T-cell (primary cell): ENCODE measurements around the gene SNRPE. TPM values are rescaled to one million over a fixed set of nuclear protein-coding genes. Genes with fewer than 3 reads are reported as not detected.

Experiments used
- ATAC-seq, 4 experiments: fragments of 200-7000 bp in 3 of 4; fragments of 150-1000 bp in 1 of 4; cut with Tn5 transposase; replicated peaks in 1 of 4; 1 replicate in 3 of 4; 2 replicates in 1 of 4; pipeline ENCODE4 v1.10.0; 2021; ENCODE audit warnings: moderate library complexity in 3 of 4, mild to moderate bottlenecking in 2 of 4, moderate number of reproducible peaks in 1 of 4
- CTCF ChIA-PET, 2 donors: fragments of 300-600 bp; sonication (Branson Sonifier 250); formaldehyde crosslinking; loops; one replicate each; lab custom pipeline; 2022; ENCODE audit warnings: antibody characterized with exemption in 2 of 2; lab: Charles Lee
- POLR2A ChIA-PET, 2 donors: fragments of 300-600 bp; sonication (Branson Sonifier 250); formaldehyde crosslinking; loops; one replicate each; lab custom pipeline; 2022; ENCODE audit warnings: antibody characterized with exemption in 2 of 2; lab: Charles Lee
- DNase-seq, 35 experiments: peaks; one replicate each; pipeline versions ENCODE4 v3.0.0 to v3.0.0-alpha.2; 2013 to 2023
- H3K27ac ChIP-seq: one replicate; pipeline ENCODE4 v1.5.1; 2013; ENCODE audit warnings: low read length
- H3K27me3 ChIP-seq, 2 experiments: replicated peaks in 1 of 2; 1 replicate in 1 of 2; 2 replicates in 1 of 2; pipeline versions ENCODE4 v1.6.1 to v1.7.0; 2013; ENCODE audit warnings: low read length in 1 of 2, mixed read lengths in 1 of 2; ENCODE audit not compliant: control insufficient read depth in 2 of 2, insufficient read depth in 2 of 2; ENCODE audit errors: extremely low read depth in 1 of 2
- H3K36me3 ChIP-seq, 2 donors: 1 replicate in 1 of 2; 2 replicates in 1 of 2; pipeline versions ENCODE4 v1.6.1 to v1.7.0; 2013; ENCODE audit warnings: low read length in 1 of 2; ENCODE audit not compliant: control insufficient read depth in 2 of 2, insufficient read depth in 1 of 2; ENCODE audit errors: extremely low read depth in 1 of 2
- H3K4me1 ChIP-seq, 2 experiments: 1 replicate in 1 of 2; 2 replicates in 1 of 2; pipeline versions ENCODE4 v1.6.1 to v1.7.0; 2013; ENCODE audit warnings: low read length in 2 of 2, mixed read lengths in 1 of 2; ENCODE audit not compliant: insufficient read depth in 2 of 2, control insufficient read depth in 1 of 2; ENCODE audit errors: extremely low read depth in 1 of 2
- H3K4me3 ChIP-seq, 2 donors: 1 replicate in 1 of 2; 2 replicates in 1 of 2; pipeline versions ENCODE4 v1.5.1 to v1.7.0; 2013; ENCODE audit warnings: mild to moderate bottlenecking in 2 of 2, low read length in 1 of 2, moderate library complexity in 1 of 2; ENCODE audit not compliant: control insufficient read depth in 1 of 2; ENCODE audit errors: extremely low read depth in 1 of 2
- H3K9me3 ChIP-seq: 2 replicates; pipeline ENCODE4 v1.7.0; 2013
- H3K27ac Mint-ChIP-seq, 2 donors: one replicate each; pipeline ENCODE4 v1.8.0; 2020 to 2021; ENCODE audit warnings: mild to moderate bottlenecking in 2 of 2, mixed read lengths in 2 of 2
- H3K27me3 Mint-ChIP-seq, 2 donors: one replicate each; pipeline ENCODE4 v1.8.0; 2021 to 2022; ENCODE audit warnings: mixed read lengths in 2 of 2
- H3K36me3 Mint-ChIP-seq: one replicate; pipeline ENCODE4 v1.8.0; 2021; ENCODE audit warnings: mixed read lengths
- H3K4me1 Mint-ChIP-seq, 3 donors: one replicate each; pipeline ENCODE4 v1.8.0; 2020 to 2022; ENCODE audit warnings: mixed read lengths in 3 of 3, mild to moderate bottlenecking in 1 of 3
- H3K4me3 Mint-ChIP-seq, 3 donors: one replicate each; pipeline ENCODE4 v1.8.0; 2020 to 2022; ENCODE audit warnings: mild to moderate bottlenecking in 3 of 3, mixed read lengths in 3 of 3, moderate library complexity in 3 of 3
- H3K9me3 Mint-ChIP-seq, 3 donors: one replicate each; pipeline ENCODE4 v1.8.0; 2020 to 2022; ENCODE audit warnings: mixed read lengths in 3 of 3
- WGBS: methylation state at CpG from one replicate; pipeline ENCODE4 v1.1.5; 2013; ENCODE audit warnings: missing lambda C conversion rate; ENCODE audit not compliant: insufficient coverage; 5-methylcytosine and 5-hydroxymethylcytosine counted together
- total RNA-seq, 35 experiments: library from RNA in 6 of 35; stranded (reverse) in 6 of 35; fragments of 120-200 nt in 1 of 35; gene quantifications; one replicate each; pipeline versions ENCODE4 v1.2.1 to v1.2.4 and lab custom pipeline; 2013 to 2026

Gene SNRPE
- total RNA-seq, 5 donors from 2014 or later (not counting 1 experiment from before 2014, with no cell fraction given), result 50.6 to 80.9 (median 72.0) TPM

DNA sequence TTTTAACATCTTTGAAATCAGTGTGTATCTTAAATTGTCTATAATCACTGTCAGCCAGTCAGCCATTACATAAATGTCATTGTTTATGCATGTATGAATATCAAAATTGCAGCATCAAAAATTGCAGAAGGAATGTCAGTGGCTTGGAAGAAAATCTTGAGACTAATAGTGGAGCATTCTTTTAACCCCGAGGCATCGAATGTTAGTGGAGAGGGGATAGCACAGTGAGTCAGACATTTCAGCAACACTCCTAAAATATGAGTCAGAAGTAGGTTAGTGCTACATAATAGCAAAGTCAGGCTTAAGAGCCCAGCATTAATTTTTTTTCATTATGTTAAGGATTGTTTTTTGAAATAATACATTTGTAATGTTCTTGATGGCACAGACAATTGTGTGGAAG, 45.5 kb downstream of the SNRPE start:
- ChIA-PET POLR2A (interaction anchor here in 1 of 2 donors (0.6 kb wide), 1 partner anchor 12 kb away, joined by 6 read pairs; no protein-coding TSS in a partner anchor), CTCF (no interaction called here)
- Histone ChIP-seq H3K27ac (no peak overlapping the region), H3K9me3 (no peaks in the 10 kb centered on the region), H3K4me3 (no peak overlapping the region), H3K4me1 (no peaks in the 10 kb centered on the region), H3K27me3 (peaks cover 0 to 2% of the 10 kb centered on the region in 2 experiments), H3K36me3 (no peaks in the 10 kb centered on the region)
- no peaks in the 10 kb centered on the region for H3K36me3 Mint-ChIP-seq
- DNase-seq (no peak), ATAC-seq (no peak)
- no CpG with 5 or more reads among the region's 2 CpGs for WGBS
- H3K27me3 Mint-ChIP-seq, result peaks cover 9 to 10% of the 10 kb centered on the region in 2 donors
- H3K27ac Mint-ChIP-seq, result no peak overlapping the region
- H3K4me3 Mint-ChIP-seq, result no peak overlapping the region
- no peaks in the 10 kb centered on the region for H3K4me1 Mint-ChIP-seq
- no peaks in the 10 kb centered on the region for H3K9me3 Mint-ChIP-seq

DNA sequence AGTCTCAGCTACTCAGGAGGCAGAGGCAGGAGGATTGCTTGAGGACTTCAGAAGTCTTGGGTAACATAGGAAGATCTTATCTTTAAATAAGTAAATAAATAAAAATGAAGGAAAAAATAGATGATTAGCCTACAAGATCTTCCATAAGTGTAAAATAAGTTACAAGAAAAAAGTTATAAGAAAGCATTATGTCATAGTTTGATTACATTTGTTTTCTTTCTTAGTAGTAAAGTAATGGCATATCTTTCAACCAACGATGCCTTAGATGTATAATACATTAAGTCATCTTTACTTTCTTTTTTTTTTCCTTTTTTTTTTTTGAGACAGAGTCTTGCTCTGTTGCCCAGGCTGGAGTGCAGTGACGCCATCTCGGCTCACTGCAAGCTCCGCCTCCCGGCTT, 46.5 kb downstream of the SNRPE start:
- Mint-ChIP-seq H3K27ac (no peak overlapping the region), H3K27me3 (peaks cover 3 to 7% of the 10 kb centered on the region in 2 donors), H3K36me3 (no peaks in the 10 kb centered on the region), H3K4me3 (no peak overlapping the region), H3K4me1 (no peaks in the 10 kb centered on the region), H3K9me3 (no peaks in the 10 kb centered on the region)
- H3K27me3 ChIP-seq, result peaks cover 0 to 2% of the 10 kb centered on the region in 2 experiments
- H3K36me3 ChIP-seq, result no peaks in the 10 kb centered on the region
- H3K4me1 ChIP-seq, result no peaks in the 10 kb centered on the region
- ATAC-seq (no peak), DNase-seq (no peak)
- H3K9me3 ChIP-seq, result peaks cover 1% of the 10 kb centered on the region
- POLR2A ChIA-PET, result interaction anchor here in 1 of 2 donors (0.6 kb wide), 2 partner anchors 13 to 65 kb away, joined by 3 to 6 read pairs; no protein-coding TSS in a partner anchor
- no peak overlapping the region for H3K4me3 ChIP-seq
- CTCF ChIA-PET, result no interaction called here
- WGBS, result no CpG with 5 or more reads among the region's 5 CpGs
- H3K27ac ChIP-seq, result no peak overlapping the region

DNA sequence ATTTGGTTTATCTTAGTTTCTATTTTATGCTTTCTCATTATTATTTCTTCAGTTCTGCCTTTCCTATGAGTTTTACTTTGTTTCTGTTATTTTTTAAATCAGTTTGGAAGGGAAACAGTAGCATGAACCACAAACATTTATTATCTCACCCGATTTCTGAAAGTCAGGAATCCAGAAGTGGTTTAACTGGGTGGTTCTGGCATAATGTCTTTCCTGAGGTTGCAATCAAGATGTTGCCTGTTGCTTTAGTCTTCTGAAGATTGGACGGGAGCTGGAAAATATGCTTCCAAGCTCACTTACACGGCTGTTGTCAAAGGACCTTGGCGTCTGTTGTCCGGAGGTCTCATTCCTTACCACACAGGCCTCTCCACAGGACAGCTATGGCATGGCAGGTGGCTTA, 50.4 kb downstream of the SNRPE start:
- DNase-seq, result no peak
- no peak overlapping the region for H3K4me3 Mint-ChIP-seq
- CTCF ChIA-PET, result no interaction called here

DNA sequence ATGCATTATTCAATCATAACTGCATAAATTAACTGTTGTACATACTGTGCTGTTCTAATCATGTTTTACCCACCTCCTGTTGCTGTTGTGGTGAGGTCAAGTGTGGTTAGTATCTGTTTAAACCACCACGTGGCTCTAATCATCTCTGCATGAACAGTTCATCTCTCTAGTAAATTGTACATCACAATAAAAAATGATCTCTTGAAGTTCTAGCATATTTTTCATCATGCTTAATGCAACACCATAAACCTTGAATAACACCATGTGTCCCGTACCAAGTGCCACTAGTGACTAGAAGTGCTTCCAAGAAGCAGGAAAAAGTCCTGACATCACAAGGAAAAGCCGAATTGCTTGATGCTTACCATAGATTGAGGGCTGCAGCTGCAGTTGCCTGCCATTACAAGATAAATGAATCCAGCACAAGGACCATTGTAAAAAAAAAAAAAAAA, 51.7 kb downstream of the SNRPE start:
- Mint-ChIP-seq H3K9me3 (no peaks in the 10 kb centered on the region), H3K36me3 (no peaks in the 10 kb centered on the region), H3K4me3 (no peak overlapping the region), H3K27me3 (peaks cover 4 to 9% of the 10 kb centered on the region in 2 donors), H3K4me1 (no peaks in the 10 kb centered on the region), H3K27ac (no peak overlapping the region)
- peaks cover 0 to 3% of the 10 kb centered on the region in 2 experiments for H3K27me3 ChIP-seq
- no peak overlapping the region for H3K27ac ChIP-seq
- H3K4me3 ChIP-seq, result no peak overlapping the region
- ChIA-PET CTCF (interaction anchor here in 1 of 2 donors (0.7 kb wide), 2 partner anchors 29 to 275 kb away, joined by 3 to 5 read pairs; no protein-coding TSS in a partner anchor), POLR2A (no interaction called here)
- no peak for DNase-seq
- ATAC-seq, result no peak
- no peaks in the 10 kb centered on the region for H3K4me1 ChIP-seq
- H3K9me3 ChIP-seq, result peaks cover 2% of the 10 kb centered on the region
- WGBS, result no CpG with 5 or more reads among the region's 3 CpGs
- no peaks in the 10 kb centered on the region for H3K36me3 ChIP-seq

More for the DNA sequence above, 50.4 kb downstream of the SNRPE start:
- Mint-ChIP-seq H3K27ac (no peak overlapping the region), H3K27me3 (peaks cover 4 to 9% of the 10 kb centered on the region in 2 donors), H3K36me3 (no peaks in the 10 kb centered on the region), H3K4me1 (no peaks in the 10 kb centered on the region), H3K9me3 (no peaks in the 10 kb centered on the region)
- POLR2A ChIA-PET, result no interaction called here
- Histone ChIP-seq H3K9me3 (peaks cover 2% of the 10 kb centered on the region), H3K4me1 (no peaks in the 10 kb centered on the region), H3K4me3 (no peak overlapping the region), H3K27me3 (no peaks in the 10 kb centered on the region), H3K27ac (no peak overlapping the region), H3K36me3 (no peaks in the 10 kb centered on the region)
- no CpG with 5 or more reads among the region's 5 CpGs for WGBS
- ATAC-seq, result no peak

DNA sequence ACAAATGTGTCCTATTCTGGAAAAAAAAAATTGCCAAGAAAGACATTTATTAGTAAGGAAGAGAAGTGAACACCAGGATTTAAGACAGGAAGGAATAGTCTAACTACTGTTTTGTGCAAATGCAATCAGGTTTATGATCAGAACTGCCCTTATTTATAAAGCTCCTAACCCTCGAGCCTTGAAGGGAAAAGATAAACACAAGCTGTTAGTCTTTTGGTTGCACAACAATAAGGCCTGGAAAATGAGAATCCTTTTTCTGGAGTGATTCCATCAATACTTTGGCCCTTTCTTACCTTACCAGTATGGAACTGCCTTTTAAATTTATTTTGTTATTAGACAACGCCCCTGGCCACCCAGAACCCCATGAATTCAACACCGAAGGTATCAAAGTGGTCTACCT, 52.9 kb downstream of the SNRPE start:
- Histone ChIP-seq H3K27ac (no peak overlapping the region), H3K27me3 (peaks cover 0 to 3% of the 10 kb centered on the region in 2 experiments), H3K36me3 (no peaks in the 10 kb centered on the region), H3K4me3 (no peak overlapping the region), H3K9me3 (peaks cover 2% of the 10 kb centered on the region), H3K4me1 (no peaks in the 10 kb centered on the region)
- H3K36me3 Mint-ChIP-seq, result no peaks in the 10 kb centered on the region
- no CpG with 5 or more reads among the region's 3 CpGs for WGBS
- peaks cover 4 to 9% of the 10 kb centered on the region in 2 donors for H3K27me3 Mint-ChIP-seq
- ATAC-seq, result no peak
- DNase-seq, result no peak
- no peak overlapping the region for H3K4me3 Mint-ChIP-seq
- H3K27ac Mint-ChIP-seq, result no peak overlapping the region
- no peaks in the 10 kb centered on the region for H3K4me1 Mint-ChIP-seq
- POLR2A ChIA-PET, result no interaction called here
- CTCF ChIA-PET, result no interaction called here
- no peaks in the 10 kb centered on the region for H3K9me3 Mint-ChIP-seq

DNA sequence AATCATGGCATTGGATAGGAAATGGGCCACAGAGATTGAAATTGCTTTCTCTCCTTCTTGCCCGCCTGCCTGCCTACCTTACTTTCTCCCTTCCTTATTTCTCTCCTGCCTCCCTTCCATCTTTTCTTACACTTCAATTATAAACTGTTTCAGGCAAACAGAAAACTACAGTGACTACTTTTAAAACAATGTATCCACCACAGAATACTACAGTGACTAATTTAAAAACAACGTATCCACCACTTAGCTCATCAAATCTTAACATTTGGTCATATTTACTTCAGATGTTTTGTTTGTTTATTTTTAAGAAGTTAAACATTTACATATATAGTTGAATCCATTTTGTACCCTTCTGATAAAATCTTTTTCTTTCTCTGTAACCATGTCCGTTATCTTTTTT, 54.4 kb downstream of the SNRPE start:
- Mint-ChIP-seq H3K9me3 (no peaks in the 10 kb centered on the region), H3K36me3 (no peaks in the 10 kb centered on the region), H3K27me3 (peaks cover 4 to 7% of the 10 kb centered on the region in 2 donors), H3K27ac (no peak overlapping the region), H3K4me1 (no peaks in the 10 kb centered on the region), H3K4me3 (no peak overlapping the region)
- no peak for DNase-seq
- no peaks in the 10 kb centered on the region for H3K4me1 ChIP-seq
- ATAC-seq, result no peak
- POLR2A ChIA-PET, result no interaction called here
- WGBS, result 100% methylated on average over 1 of the region's 3 CpGs
- no peak overlapping the region for H3K4me3 ChIP-seq
- H3K9me3 ChIP-seq, result peaks cover 2% of the 10 kb centered on the region
- H3K27ac ChIP-seq, result no peak overlapping the region
- peaks cover 0 to 3% of the 10 kb centered on the region in 2 experiments for H3K27me3 ChIP-seq
- no peaks in the 10 kb centered on the region for H3K36me3 ChIP-seq
- CTCF ChIA-PET, result interaction anchor here in 1 of 2 donors (0.7 kb wide), 1 partner anchor 757 kb away, joined by 5 read pairs; no protein-coding TSS in a partner anchor
